Gastrocnemius medialis (tissue), 4 donors: ENCODE results near the gene SMTNL1.

ENCODE experiments used
- CTCF ChIP-seq, 5 experiments: fragments of 450-650 bp in 3 of 5; fragments of 200-600 bp in 2 of 5; sonication (generic) in 2 of 5; IDR thresholded peaks in 4 of 5; conservative IDR thresholded peaks in 1 of 5; 1 replicate in 4 of 5; 2 replicates in 1 of 5; pipeline ENCODE4 v1.5.1; 2016 to 2019; ENCODE audit warnings: antibody characterized with exemption in 5 of 5, mild to moderate bottlenecking in 3 of 5, moderate library complexity in 3 of 5
- POLR2A ChIP-seq, 2 donors: fragments of 450-650 bp; IDR thresholded peaks; one replicate each; pipeline ENCODE4 v1.6.1; 2017; ENCODE audit warnings: antibody characterized with exemption in 2 of 2, mild to moderate bottlenecking in 2 of 2, moderate library complexity in 2 of 2

GRCh38 chr11:57546451-57546850, 9.1 kb downstream of the SMTNL1 start:
- TF ChIP-seq CTCF (IDR thresholded peaks at IDR 0.05 in 4 of 5, conservative IDR thresholded peaks at IDR 0.05 in 1 of 5) (no peak), POLR2A (IDR thresholded peaks at IDR 0.05) (no peak)
